Measurements from ENCODE around the gene BCAR3.

- no peak for TF ChIP-seq GATA2 (IDR thresholded peaks at IDR 0.05; ENCODE audit: low read depth, low read length)
- TF ChIP-seq GATA3 (IDR thresholded peaks at IDR 0.05; ENCODE audit: low read depth, low read length) = no peak
Measured at GRCh38 chr1:93662481-93663207, 19.0 kb downstream of the BCAR3 start.

Measured in SH-SY5Y (cell line).